CD14-positive monocyte (primary cell): Measurements from ENCODE around the gene ELMO1. TPM values are rescaled to one million over a fixed set of nuclear protein-coding genes. Genes with fewer than 3 reads are reported as not detected.

Experiments
- DNase-seq, 3 donors: peaks; one replicate each; pipeline ENCODE4 v3.0.0-alpha.2; 2011 to 2022
- H2AFZ ChIP-seq: 2 replicates; pipeline ENCODE4 v1.6.0; 2012; ENCODE audit warnings: mild to moderate bottlenecking, low read depth, low read length, inconsistent platforms; ENCODE audit not compliant: insufficient read depth, poor library complexity, severe bottlenecking
- H3K27ac ChIP-seq, 2 donors: 1 replicate in 1 of 2; 2 replicates in 1 of 2; pipeline ENCODE4 v1.5.1; 2012 to 2013; ENCODE audit warnings: low read length in 2 of 2, control low read depth in 1 of 2, inconsistent platforms in 1 of 2, low read depth in 1 of 2, mild to moderate bottlenecking in 1 of 2
- H3K27me3 ChIP-seq, 2 donors: one replicate each; pipeline versions ENCODE4 v1.6.0 to v1.6.1; 2011 to 2013; ENCODE audit warnings: low read length in 2 of 2; ENCODE audit not compliant: control insufficient read depth in 2 of 2, insufficient read depth in 2 of 2
- H3K36me3 ChIP-seq, 2 donors: replicated peaks in 1 of 2; 1 replicate in 1 of 2; 2 replicates in 1 of 2; pipeline versions ENCODE4 v1.5.1 to v1.6.1; 2012 to 2013; ENCODE audit warnings: low read length in 2 of 2, control low read depth in 1 of 2, inconsistent platforms in 1 of 2, mild to moderate bottlenecking in 1 of 2; ENCODE audit not compliant: insufficient read depth in 2 of 2, control insufficient read depth in 1 of 2
- H3K4me1 ChIP-seq, 2 donors: 1 replicate in 1 of 2; 2 replicates in 1 of 2; pipeline versions ENCODE4 v1.5.1 to v1.6.1; 2012 to 2013; ENCODE audit warnings: low read length in 2 of 2, control low read depth in 1 of 2, inconsistent platforms in 1 of 2, mild to moderate bottlenecking in 1 of 2, moderate library complexity in 1 of 2; ENCODE audit not compliant: insufficient read depth in 2 of 2, control insufficient read depth in 1 of 2
- H3K4me2 ChIP-seq: replicated peaks from 2 replicates; pipeline ENCODE3; 2012; ENCODE audit warnings: low read length, moderate library complexity, mild to moderate bottlenecking; ENCODE audit not compliant: poor library complexity, severe bottlenecking; ENCODE audit errors: extremely low read depth
- H3K4me3 ChIP-seq, 3 experiments: fragments of 200-600 bp in 1 of 3; sonication (generic) in 1 of 3; replicated peaks in 1 of 3; 1 replicate in 2 of 3; 2 replicates in 1 of 3; pipeline ENCODE4 v1.5.1; 2011 to 2013; ENCODE audit warnings: low read length in 3 of 3, mild to moderate bottlenecking in 3 of 3, control low read depth in 2 of 3, low read depth in 2 of 3, inconsistent platforms in 1 of 3, moderate library complexity in 1 of 3
- H3K79me2 ChIP-seq: 2 replicates; pipeline ENCODE4 v1.6.0; 2012; ENCODE audit warnings: mild to moderate bottlenecking, control low read depth, inconsistent platforms, low read length, moderate library complexity; ENCODE audit not compliant: insufficient read depth
- H3K9ac ChIP-seq: 2 replicates; pipeline ENCODE4 v1.6.0; 2017; ENCODE audit warnings: low read length, mild to moderate bottlenecking; ENCODE audit not compliant: insufficient read depth, poor library complexity, severe bottlenecking
- H3K9me3 ChIP-seq, 2 donors: replicated peaks in 1 of 2; 1 replicate in 1 of 2; 2 replicates in 1 of 2; pipeline versions ENCODE4 v1.5.1 to v1.6.1; 2012 to 2013; ENCODE audit warnings: low read length in 2 of 2, control low read depth in 1 of 2; ENCODE audit not compliant: control insufficient read depth in 1 of 2, insufficient read depth in 1 of 2
- H4K20me1 ChIP-seq: 2 replicates; pipeline ENCODE4 v1.6.0; 2012; ENCODE audit warnings: mild to moderate bottlenecking, low read length, control low read depth, moderate library complexity; ENCODE audit not compliant: insufficient read depth
- H3K27ac Mint-ChIP-seq, 7 donors: one replicate each; pipeline ENCODE4 v1.8.0; 2020; ENCODE audit warnings: mild to moderate bottlenecking in 7 of 7, mixed read lengths in 7 of 7, moderate library complexity in 6 of 7, inconsistent platforms in 2 of 7
- H3K27me3 Mint-ChIP-seq, 3 donors: one replicate each; pipeline ENCODE4 v1.8.0; 2021 to 2022; ENCODE audit warnings: low read depth in 3 of 3, mild to moderate bottlenecking in 3 of 3, mixed read lengths in 3 of 3, moderate library complexity in 3 of 3, inconsistent platforms in 1 of 3
- H3K36me3 Mint-ChIP-seq, 2 donors: one replicate each; pipeline ENCODE4 v1.8.0; 2020; ENCODE audit warnings: mixed read lengths in 2 of 2, inconsistent platforms in 1 of 2, mild to moderate bottlenecking in 1 of 2
- H3K4me1 Mint-ChIP-seq: one replicate; pipeline ENCODE4 v1.8.0; 2020; ENCODE audit warnings: mild to moderate bottlenecking, mixed read lengths
- H3K4me3 Mint-ChIP-seq, 2 donors: one replicate each; pipeline ENCODE4 v1.8.0; 2020; ENCODE audit warnings: mild to moderate bottlenecking in 2 of 2, mixed read lengths in 2 of 2, moderate library complexity in 1 of 2
- H3K9me3 Mint-ChIP-seq, 7 donors: one replicate each; pipeline ENCODE4 v1.8.0; 2020 to 2022; ENCODE audit warnings: mixed read lengths in 7 of 7, mild to moderate bottlenecking in 6 of 7, moderate library complexity in 6 of 7, inconsistent platforms in 2 of 7
- CTCF ChIP-seq: fragments of 200-600 bp; IDR thresholded peaks from one replicate; pipeline ENCODE4 v1.8.0; 2022; ENCODE audit warnings: antibody characterized with exemption, mild to moderate bottlenecking
- WGBS: methylation state at CpG from one replicate; pipeline ENCODE4 v1.1.5; 2013; ENCODE audit warnings: missing lambda C conversion rate; ENCODE audit not compliant: insufficient coverage; 5-methylcytosine and 5-hydroxymethylcytosine counted together
- intact Hi-C, 2 donors: fragments of 100-400 bp; cut with micrococcal nuclease; formaldehyde crosslinking; loops; one replicate each; pipeline versions ENCODE4 v1.15.0 to v1.15.1; 2023
- polyA plus RNA-seq, 3 donors: library from polyadenylated mRNA; depleted of rRNA in 1 of 3; unstranded in 2 of 3; stranded (reverse) in 1 of 3; fragments of 300-500 nt in 2 of 3; fragments of >200 nt in 1 of 3; fragmentation: Illumina TruSeq in 2 of 3; gene quantifications; 1 replicate in 2 of 3; 2 replicates in 1 of 3; pipeline ENCODE4 v1.2.3, GENCODE V29; 2012 to 2021

The ELMO1 gene
- polyA plus RNA-seq, 3 donors, result 46.6 to 50.2 (median 46.7) TPM

DNA sequence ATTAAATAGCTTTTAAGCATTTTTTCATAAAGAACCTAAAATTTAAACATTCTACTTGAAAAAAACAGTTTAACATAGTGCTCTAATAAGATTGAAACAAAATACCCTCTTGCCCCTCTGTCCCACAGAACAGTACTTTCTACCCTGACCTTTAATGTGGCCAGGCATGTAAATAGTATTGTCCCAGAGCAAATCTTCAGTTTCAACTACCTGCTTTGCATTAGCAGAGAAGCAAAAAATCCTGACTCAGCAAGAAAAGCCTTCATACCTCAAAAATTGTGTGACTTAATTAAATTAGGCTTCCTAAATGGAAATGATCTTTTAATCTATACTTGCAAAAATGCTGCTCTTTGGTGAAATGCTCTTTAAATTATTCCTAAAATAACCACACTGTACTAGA lies 487.0 kb downstream of the ELMO1 start:
- Mint-ChIP-seq H3K27ac (no peak overlapping the region), H3K27me3 (peaks cover 0 to 1% (median 0%) of the 10 kb centered on the region in 3 donors), H3K4me3 (no peak overlapping the region), H3K9me3 (peaks cover 0 to 2% (median 0%) of the 10 kb centered on the region in 7 donors), H3K36me3 (peaks cover 6 to 9% of the 10 kb centered on the region in 2 donors), H3K4me1 (peaks cover 4% of the 10 kb centered on the region)
- Histone ChIP-seq H3K36me3 (no peaks in the 10 kb centered on the region), H3K9me3 (no peaks in the 10 kb centered on the region), H3K79me2 (no peaks in the 10 kb centered on the region), H3K4me1 (peaks cover 4 to 11% of the 10 kb centered on the region in 2 donors), H2AFZ (no peak overlapping the region), H3K4me3 (no peak overlapping the region), H3K27ac (no peak overlapping the region), H3K4me2 (no peak overlapping the region), H3K9ac (no peak overlapping the region), H4K20me1 (peaks cover 75% of the 10 kb centered on the region), H3K27me3 (no peaks in the 10 kb centered on the region)
- DNase-seq, result no peak
- TF ChIP-seq CTCF, result no peak
- intact Hi-C loops, result loop anchor here in 1 of 2 donors (10.0 kb wide), 1 partner anchor 223 kb away; no protein-coding TSS in a partner anchor

DNA sequence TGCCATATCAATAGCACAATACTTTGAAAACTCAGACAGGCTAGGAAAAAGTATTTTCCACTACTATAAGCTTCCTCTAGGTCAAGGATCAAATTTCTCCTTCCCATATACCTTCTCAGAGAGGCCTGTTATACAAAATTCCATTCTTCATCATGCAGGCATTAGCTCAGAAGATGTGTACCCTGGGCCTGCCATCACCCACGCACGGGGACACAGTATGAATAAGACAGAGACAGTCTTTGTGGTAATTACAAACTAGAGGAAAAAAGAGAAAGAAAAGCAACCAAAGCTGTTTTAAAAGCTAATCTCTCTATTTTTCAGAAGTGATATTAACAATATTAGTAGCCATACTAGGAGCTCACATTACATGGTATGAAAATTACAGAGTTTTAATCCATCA lies 487.6 kb downstream of the ELMO1 start:
- Mint-ChIP-seq H3K27me3 (peaks cover 0 to 1% (median 0%) of the 10 kb centered on the region in 3 donors), H3K36me3 (peaks cover 6% of the 10 kb centered on the region in 2 donors), H3K9me3 (peaks cover 0 to 2% (median 0%) of the 10 kb centered on the region in 7 donors), H3K4me3 (no peak overlapping the region), H3K27ac (no peak overlapping the region), H3K4me1 (peaks cover 4% of the 10 kb centered on the region)
- Histone ChIP-seq H3K9ac (no peak overlapping the region), H2AFZ (no peak overlapping the region), H4K20me1 (peaks cover 69% of the 10 kb centered on the region), H3K27me3 (no peaks in the 10 kb centered on the region), H3K9me3 (no peaks in the 10 kb centered on the region), H3K27ac (no peak overlapping the region), H3K4me2 (no peak overlapping the region), H3K4me1 (peaks cover 4 to 11% of the 10 kb centered on the region in 2 donors), H3K36me3 (no peaks in the 10 kb centered on the region), H3K4me3 (no peak overlapping the region), H3K79me2 (no peaks in the 10 kb centered on the region)
- intact Hi-C loops, result loop anchor here in 1 of 2 donors (10.0 kb wide), 1 partner anchor 224 kb away; no protein-coding TSS in a partner anchor
- WGBS, result no CpG with 5 or more reads among the region's 2 CpGs
- TF ChIP-seq CTCF, result no peak
- DNase-seq, result no peak
